Uterus (tissue), 2 donors: Measurements from ENCODE around the gene KRTAP12-2.

ENCODE experiments used
- CTCF ChIP-seq, 4 experiments: fragments of 200-600 bp in 2 of 4; fragments of 450-650 bp in 2 of 4; sonication (generic) in 2 of 4; IDR thresholded peaks; one replicate each; pipeline ENCODE4 v1.5.1; 2016 to 2019; ENCODE audit warnings: antibody characterized with exemption in 4 of 4, mild to moderate bottlenecking in 2 of 4, moderate library complexity in 1 of 4
- POLR2A ChIP-seq, 2 donors: fragments of 450-650 bp; IDR thresholded peaks; one replicate each; pipeline ENCODE4 v1.6.1; 2016; ENCODE audit warnings: antibody characterized with exemption in 2 of 2, mild to moderate bottlenecking in 1 of 2, moderate library complexity in 1 of 2

- TF ChIP-seq CTCF (IDR thresholded peaks at IDR 0.05), result no peak
- TF ChIP-seq POLR2A (IDR thresholded peaks at IDR 0.05), result no peak
Observed at GRCh38 chr21:44626673-44627143, 40.0 kb downstream of the KRTAP12-2 start, which contains the start of gene KRTAP10-9.
